Right lobe of liver (tissue), 6 donors: Measurements from ENCODE around the gene MYOG. TPM values are rescaled to one million over a fixed set of nuclear protein-coding genes. Genes with fewer than 3 reads are reported as not detected.

Experiments used
- ATAC-seq, 4 donors: fragments of 200-7000 bp; cut with Tn5 transposase; one replicate each; pipeline ENCODE4 v1.9.1; 2020; ENCODE audit warnings: mild to moderate bottlenecking in 4 of 4, moderate library complexity in 4 of 4
- DNase-seq, 3 donors: peaks; one replicate each; pipeline ENCODE4 v3.0.0-alpha.2; 2020
- H3K27ac ChIP-seq, 3 donors: fragments of 200-600 bp; one replicate each; pipeline ENCODE4 v1.8.0; 2022
- H3K27me3 ChIP-seq, 2 donors: fragments of 200-600 bp; one replicate each; pipeline ENCODE4 v1.8.0; 2022
- H3K36me3 ChIP-seq, 4 donors: fragments of 200-600 bp; sonication (generic) in 1 of 4; one replicate each; pipeline versions ENCODE4 v1.5.1 to v1.8.0; 2017 to 2022; ENCODE audit warnings: control low read depth in 1 of 4
- H3K4me1 ChIP-seq, 4 donors: fragments of 200-600 bp; sonication (generic) in 1 of 4; one replicate each; pipeline versions ENCODE4 v1.5.1 to v1.8.0; 2017 to 2022; ENCODE audit warnings: control low read depth in 1 of 4
- H3K4me3 ChIP-seq, 3 donors: fragments of 200-600 bp; one replicate each; pipeline ENCODE4 v1.8.0; 2022
- H3K9me3 ChIP-seq, 4 donors: fragments of 200-600 bp; sonication (generic) in 1 of 4; one replicate each; pipeline versions ENCODE4 v1.5.1 to v1.8.0; 2017 to 2022; ENCODE audit warnings: control low read depth in 1 of 4
- CTCF ChIP-seq, 4 donors: fragments of 200-600 bp in 3 of 4; fragments of 450-650 bp in 1 of 4; IDR thresholded peaks; one replicate each; pipeline versions ENCODE4 v1.5.1 to v1.8.0; 2016 to 2022; ENCODE audit warnings: antibody characterized with exemption in 4 of 4, mild to moderate bottlenecking in 2 of 4
- POLR2A ChIP-seq: fragments of 450-650 bp; IDR thresholded peaks from one replicate; pipeline ENCODE4 v1.6.1; 2017; ENCODE audit warnings: antibody characterized with exemption, mild to moderate bottlenecking
- WGBS: methylation state at CpG from one replicate; pipeline ENCODE4 v1.1.6; 2018; ENCODE audit warnings: low coverage, low lambda C conversion rate; ENCODE audit not compliant: insufficient coverage; ENCODE audit errors: missing lambda C conversion rate; 5-methylcytosine and 5-hydroxymethylcytosine counted together
- intact Hi-C, 2 donors: fragments of 100-400 bp; cut with DNase I; formaldehyde crosslinking; loops; one replicate each; pipeline versions ENCODE4 v1.11.2 to v1.14.1; 2022
- total RNA-seq, 6 experiments: library from RNA; depleted of rRNA in 2 of 6; stranded (reverse); fragments of >200 nt in 2 of 6; fragmentation: NEBNext Ultra II Directional in 3 of 6; extraction: Animal tissue kit (Norgen Biotek cat#: 25700) in 3 of 6; gene quantifications; one replicate each; pipeline versions ENCODE4 v1.1.0 to v1.2.4, GENCODE V29; 2016 to 2023
- donor health status: DM: no; HTN: yes; CAD: no.
- donor health status: DM: no; HTN: no; CAD: no.
- donor health status: DM: no; HTN: no; CAD: no.
- donor health status: DM: no; HTN: yes; CAD: no.
- donor health status: DM: no; HTN: yes; CAD: no.

MYOG gene
- total RNA-seq, 6 experiments from 2014 or later, result not detected

DNA sequence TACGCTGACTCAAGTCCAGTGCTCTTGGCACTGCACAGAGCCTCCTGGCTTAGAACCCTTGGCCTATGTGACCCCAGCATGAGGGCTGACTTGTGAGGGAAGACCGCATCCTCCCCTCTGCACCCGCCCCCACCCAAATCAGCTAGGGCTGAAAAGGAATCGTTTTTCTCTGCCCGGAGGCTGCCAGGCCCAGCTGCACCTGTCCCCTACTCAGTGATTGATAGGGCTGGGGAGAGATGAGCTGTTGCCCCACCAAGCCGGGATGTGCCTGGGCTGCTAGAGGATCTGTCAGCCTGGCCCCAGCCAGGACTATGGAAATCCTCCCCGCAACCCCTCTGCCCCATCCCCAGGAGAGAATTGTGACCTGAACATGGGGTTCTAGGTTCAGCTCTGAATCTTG lies 20.6 kb downstream of the MYOG start:
- Histone ChIP-seq H3K27me3 (no peaks in the 10 kb centered on the region), H3K27ac (no peak overlapping the region), H3K9me3 (no peaks in the 10 kb centered on the region), H3K4me1 (no peaks in the 10 kb centered on the region), H3K36me3 (no peaks in the 10 kb centered on the region), H3K4me3 (no peak overlapping the region)
- ATAC-seq (no peak), DNase-seq (no peak)
- 82% methylated on average over 2 of the region's 7 CpGs for WGBS
- TF ChIP-seq CTCF (IDR thresholded peaks at IDR 0.05), result no peak
- no peak for TF ChIP-seq POLR2A
- intact Hi-C loops, result no loop called here

DNA sequence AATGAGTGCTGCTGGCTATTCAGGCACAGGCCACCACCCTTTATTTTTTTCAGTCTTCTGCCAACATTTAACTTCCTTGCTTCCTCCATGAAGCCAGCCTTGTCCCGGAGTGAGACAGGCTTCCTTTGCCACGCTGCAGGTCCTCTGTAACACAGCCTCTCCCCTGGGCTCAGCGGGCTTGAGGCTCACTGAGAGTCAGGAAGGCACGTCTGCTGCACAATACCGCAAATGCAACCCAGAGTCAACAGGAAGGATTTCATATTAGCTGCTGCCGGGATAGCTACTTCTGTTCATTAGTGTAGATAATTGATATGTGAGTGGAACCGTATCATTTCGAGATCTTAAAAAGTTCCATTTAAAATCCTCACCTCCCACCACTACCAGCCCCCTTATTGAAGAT lies 22.5 kb downstream of the MYOG start:
- Histone ChIP-seq H3K36me3 (no peaks in the 10 kb centered on the region), H3K4me3 (no peak overlapping the region), H3K9me3 (no peaks in the 10 kb centered on the region), H3K27ac (no peak overlapping the region), H3K4me1 (no peaks in the 10 kb centered on the region), H3K27me3 (no peaks in the 10 kb centered on the region)
- TF ChIP-seq POLR2A (no peak), CTCF (IDR thresholded peaks at IDR 0.05) (no peak)
- intact Hi-C loops, result no loop called here
- peak in 2 of 4 donors; percentile 23 to 43 for ATAC-seq
- no peak for DNase-seq
- WGBS, result 27% methylated on average over 8 of the region's 8 CpGs

DNA sequence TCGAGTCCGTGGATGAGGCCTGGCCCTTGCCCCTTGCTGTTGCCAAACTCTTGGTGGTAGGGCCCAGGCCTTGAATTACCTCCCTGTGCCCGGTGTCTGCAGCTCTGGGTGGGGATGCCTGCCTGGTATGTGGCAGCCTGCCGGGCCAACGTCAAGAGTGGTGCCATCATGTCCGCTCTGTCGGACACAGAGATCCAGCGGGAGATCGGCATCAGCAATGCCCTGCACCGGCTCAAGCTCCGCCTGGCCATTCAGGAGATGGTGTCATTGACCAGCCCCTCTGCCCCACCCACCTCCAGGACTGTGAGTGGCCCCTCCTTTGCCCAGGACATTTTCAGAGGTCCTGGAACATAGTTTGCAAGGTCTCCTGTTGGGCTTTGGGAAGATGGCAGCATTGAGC lies 25.7 kb downstream of the MYOG start:
- Histone ChIP-seq H3K4me1 (no peaks in the 10 kb centered on the region), H3K9me3 (no peaks in the 10 kb centered on the region), H3K27ac (no peak overlapping the region), H3K4me3 (no peak overlapping the region), H3K36me3 (no peaks in the 10 kb centered on the region), H3K27me3 (no peaks in the 10 kb centered on the region)
- no peak for TF ChIP-seq CTCF (IDR thresholded peaks at IDR 0.05)
- no peak for TF ChIP-seq POLR2A
- ATAC-seq (no peak), DNase-seq (no peak)
- 100% methylated on average over 1 of the region's 11 CpGs for WGBS
- intact Hi-C loops, result no loop called here

DNA sequence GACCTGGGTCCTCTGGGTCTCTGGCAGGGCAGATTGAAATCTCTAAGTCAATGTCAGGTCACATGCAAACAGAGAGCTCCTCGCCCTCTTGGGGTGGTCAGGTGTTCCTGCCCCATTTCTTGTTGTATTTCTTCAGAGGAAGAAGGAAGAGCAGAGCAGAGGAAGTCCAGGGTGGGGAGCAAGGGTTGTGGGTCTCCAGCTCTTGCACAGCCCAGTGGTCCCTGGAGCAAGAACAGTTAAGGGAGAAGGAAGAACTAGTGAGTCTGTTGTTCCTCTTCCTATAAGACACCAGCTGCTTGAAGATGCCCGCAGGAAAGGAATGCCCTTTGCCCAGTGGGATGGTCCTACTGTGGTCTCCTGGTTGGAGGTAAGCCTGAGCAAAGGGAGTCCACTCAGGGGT lies 26.3 kb downstream of the MYOG start:
- Histone ChIP-seq H3K27ac (no peak overlapping the region), H3K9me3 (no peaks in the 10 kb centered on the region), H3K27me3 (no peaks in the 10 kb centered on the region), H3K4me3 (no peak overlapping the region), H3K4me1 (no peaks in the 10 kb centered on the region), H3K36me3 (no peaks in the 10 kb centered on the region)
- peak in 2 of 4 donors; percentile 19 to 25 for ATAC-seq
- 80% methylated on average over 1 of the region's 2 CpGs for WGBS
- no peak for DNase-seq
- intact Hi-C loops, result no loop called here
- TF ChIP-seq CTCF (IDR thresholded peaks at IDR 0.05), result no peak
- no peak for TF ChIP-seq POLR2A

DNA sequence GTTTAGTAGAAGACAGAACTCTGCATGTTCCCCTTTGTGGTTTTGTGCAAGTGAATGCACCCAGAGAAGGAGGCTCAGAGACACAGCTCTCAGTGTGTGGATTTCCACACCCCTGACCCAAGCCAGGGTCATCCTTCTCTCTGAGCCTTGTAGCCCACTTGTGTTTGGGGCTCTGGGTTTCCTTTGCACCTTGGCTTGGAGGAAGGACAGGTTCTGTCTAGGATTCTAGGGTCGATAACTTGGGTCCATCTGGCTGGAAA lies 27.2 kb downstream of the MYOG start:
- no peaks in the 10 kb centered on the region for H3K27me3 ChIP-seq
- 20% methylated on average over 1 of the region's 1 CpG for WGBS
- no peaks in the 10 kb centered on the region for H3K9me3 ChIP-seq
- no peaks in the 10 kb centered on the region for H3K4me1 ChIP-seq
- H3K27ac ChIP-seq, result no peak overlapping the region
- TF ChIP-seq POLR2A (no peak), CTCF (IDR thresholded peaks at IDR 0.05) (no peak)
- H3K36me3 ChIP-seq, result no peaks in the 10 kb centered on the region
- ATAC-seq (peak in 2 of 4 donors; percentile 28 to 31), DNase-seq (no peak)
- intact Hi-C loops, result no loop called here
- no peak overlapping the region for H3K4me3 ChIP-seq
